ENCODE results near the gene NHEJ1. TPM values are rescaled to one million over a fixed set of nuclear protein-coding genes. Genes with fewer than 3 reads are reported as not detected.

The NHEJ1 gene
- total RNA-seq, 1 experiment from 2014 or later: 20.8 TPM

- Histone ChIP-seq H3K4me1 (ENCODE audit: insufficient read depth, low read length) (peaks cover 3% of the 10 kb centered on the region; the same call in 1 of the 2 replicates), H2BK5ac (ENCODE audit: insufficient read length, low read length) (no peak overlapping the region), H3K23me2 (ENCODE audit: insufficient read length, low read depth, low read length, poor library complexity, severe bottlenecking) (peaks cover 6% of the 10 kb centered on the region), H3K9ac (ENCODE audit: extremely low read depth, insufficient read length, low read length) (no peak overlapping the region), H2BK20ac (ENCODE audit: low read depth, low read length, poor library complexity, severe bottlenecking) (no peak overlapping the region), H2BK12ac (ENCODE audit: insufficient read length, low read depth, low read length) (no peak overlapping the region), H4K91ac (ENCODE audit: insufficient read length, low read depth, low read length) (no peak overlapping the region), H3K79me2 (ENCODE audit: insufficient read depth, low read length) (no peaks in the 10 kb centered on the region), H2BK15ac (ENCODE audit: low read depth, low read length) (no peak overlapping the region), H3K56ac (ENCODE audit: insufficient read length, low read depth, low read length) (no peak overlapping the region), H3K27me3 (ENCODE audit: insufficient read depth, low read length) (no peaks in the 10 kb centered on the region; the same call in 1 of the 2 replicates), H4K8ac (replicated peaks; ENCODE audit: insufficient read length, low read depth, low read length) (no peak overlapping the region), H3K4me2 (ENCODE audit: insufficient read depth, insufficient read length, low read length) (no peak overlapping the region), H4K5ac (ENCODE audit: insufficient read length, low read depth, low read length) (no peak overlapping the region), H3K18ac (ENCODE audit: insufficient read length, low read depth, low read length) (no peak overlapping the region), H2AK5ac (ENCODE audit: insufficient read length, low read length) (no peak overlapping the region), H4K20me1 (ENCODE audit: control insufficient read depth, insufficient read depth, insufficient read length) (no peaks in the 10 kb centered on the region), H3K79me1 (ENCODE audit: insufficient read depth, low read depth, low read length, poor library complexity, severe bottlenecking) (no peaks in the 10 kb centered on the region), H3K14ac (ENCODE audit: insufficient read depth, low read length) (no peak overlapping the region), H3K23ac (ENCODE audit: insufficient read length, low read depth, low read length) (no peak overlapping the region), H3K27ac (ENCODE audit: insufficient read length, low read depth, low read length) (no peak overlapping the region), H3K4ac (ENCODE audit: low read depth, low read length) (no peak overlapping the region), H2BK120ac (ENCODE audit: low read depth, low read length, poor library complexity, severe bottlenecking) (no peak overlapping the region), H3K9me3 (ENCODE audit: control insufficient read depth, low read depth, low read length) (no peaks in the 10 kb centered on the region), H3T11ph (ENCODE audit: low read length) (no peak overlapping the region), H2AFZ (ENCODE audit: low read length) (no peak overlapping the region)
- Mint-ChIP-seq H3K27me3 (ENCODE audit: low read depth) (peaks cover 66% of the 10 kb centered on the region), H3K36me3 (ENCODE audit: insufficient read depth in 1 of 3, low read depth in 3 of 3) (no peaks in the 10 kb centered on the region), H3K27ac (no peak overlapping the region), H3K4me3 (no peak overlapping the region), H3K9me3 (no peaks in the 10 kb centered on the region), H3K4me1 (peaks cover 6 to 11% of the 10 kb centered on the region in 2 experiments)
- TF ChIP-seq CTCF (conservative IDR thresholded peaks at IDR 0.05): no peak
- no CpG with 5 or more reads among the region's 1 CpG for WGBS (ENCODE audit: extremely low coverage, insufficient read length, low lambda C conversion rate)
- no peak for DNase-seq
Measured at GRCh38 chr2:219038600-219038999, 122.0 kb downstream of the NHEJ1 start.

All from H9 (cell line).